ENCODE measurements around the gene TAF3.
"Not testable (repeated sequence)": the region's sequence is repeated elsewhere in the genome, so short reads cannot be mapped to it uniquely, and the experiment has no call there.

Gene TAF3

GRCh38 chr10:7811000-7811399 lies 7.3 kb upstream of the TAF3 start:
- DNase-seq (ENCODE audit: low read depth) = no peak

GRCh38 chr10:7811743-7812142 lies 6.6 kb upstream of the TAF3 start:
- DNase-seq (ENCODE audit: low read depth) = not testable (repeated sequence)

- no peak for DNase-seq (ENCODE audit: low read depth)
Observed at GRCh38 chr10:7813481-7813880, 4.8 kb upstream of the TAF3 start.

- DNase-seq (ENCODE audit: low read depth) = no peak
Observed at GRCh38 chr10:7817576-7817975, 729 bp upstream of the TAF3 start.

GRCh38 chr10:7817984-7818294 lies 366 bp upstream of the TAF3 start:
- no peak for DNase-seq (ENCODE audit: low read depth)

GRCh38 chr10:7819121-7819460 lies 786 bp downstream of the TAF3 start:
- peak; percentile 46 for DNase-seq (ENCODE audit: low read depth)

- DNase-seq (ENCODE audit: low read depth) = no peak
Observed at GRCh38 chr10:7824251-7824650, 5.9 kb downstream of the TAF3 start.

GRCh38 chr10:7826971-7827370 lies 8.7 kb downstream of the TAF3 start:
- no peak for DNase-seq (ENCODE audit: low read depth)

GRCh38 chr10:7829289-7829834 lies 11.1 kb downstream of the TAF3 start:
- DNase-seq (ENCODE audit: low read depth) = no peak

- DNase-seq (ENCODE audit: low read depth) = peak; percentile 4
Observed at GRCh38 chr10:7832060-7832459, 13.8 kb downstream of the TAF3 start.

- DNase-seq (ENCODE audit: low read depth) = no peak
Observed at GRCh38 chr10:7833210-7833609, 14.9 kb downstream of the TAF3 start.

GRCh38 chr10:7834262-7834661 lies 16.0 kb downstream of the TAF3 start:
- no peak for DNase-seq (ENCODE audit: low read depth)

GRCh38 chr10:7836571-7836970 lies 18.3 kb downstream of the TAF3 start:
- no peak for DNase-seq (ENCODE audit: low read depth)

- DNase-seq (ENCODE audit: low read depth) = peak; percentile 49
Observed at GRCh38 chr10:7846591-7846990, 28.3 kb downstream of the TAF3 start.

- no peak for DNase-seq (ENCODE audit: low read depth)
Observed at GRCh38 chr10:7853226-7853842, 35.0 kb downstream of the TAF3 start.

GRCh38 chr10:7853890-7854289 lies 35.6 kb downstream of the TAF3 start:
- no peak for DNase-seq (ENCODE audit: low read depth)

- no peak for DNase-seq (ENCODE audit: low read depth)
Observed at GRCh38 chr10:7855205-7855604, 36.9 kb downstream of the TAF3 start.

- no peak for DNase-seq (ENCODE audit: low read depth)
Observed at GRCh38 chr10:7856678-7857077, 38.4 kb downstream of the TAF3 start.

- DNase-seq (ENCODE audit: low read depth) = no peak
Observed at GRCh38 chr10:7857262-7857661, 39.0 kb downstream of the TAF3 start.

GRCh38 chr10:7861509-7862120 lies 43.3 kb downstream of the TAF3 start:
- no peak for DNase-seq (ENCODE audit: low read depth)

- DNase-seq (ENCODE audit: low read depth) = no peak
Observed at GRCh38 chr10:7862121-7862514, 43.8 kb downstream of the TAF3 start.

- DNase-seq (ENCODE audit: low read depth) = no peak
Observed at GRCh38 chr10:7866176-7866575, 47.9 kb downstream of the TAF3 start.

- no peak for DNase-seq (ENCODE audit: low read depth)
Observed at GRCh38 chr10:7872041-7872442, 53.7 kb downstream of the TAF3 start.

GRCh38 chr10:7874864-7875263 lies 56.6 kb downstream of the TAF3 start:
- DNase-seq (ENCODE audit: low read depth) = no peak
